Measurements from ENCODE around the gene ABLIM2.

ABLIM2 gene

GRCh38 chr4:8192748-8193738, 34.4 kb upstream of the ABLIM2 start:
- peak; percentile 64 for DNase-seq

DNA sequence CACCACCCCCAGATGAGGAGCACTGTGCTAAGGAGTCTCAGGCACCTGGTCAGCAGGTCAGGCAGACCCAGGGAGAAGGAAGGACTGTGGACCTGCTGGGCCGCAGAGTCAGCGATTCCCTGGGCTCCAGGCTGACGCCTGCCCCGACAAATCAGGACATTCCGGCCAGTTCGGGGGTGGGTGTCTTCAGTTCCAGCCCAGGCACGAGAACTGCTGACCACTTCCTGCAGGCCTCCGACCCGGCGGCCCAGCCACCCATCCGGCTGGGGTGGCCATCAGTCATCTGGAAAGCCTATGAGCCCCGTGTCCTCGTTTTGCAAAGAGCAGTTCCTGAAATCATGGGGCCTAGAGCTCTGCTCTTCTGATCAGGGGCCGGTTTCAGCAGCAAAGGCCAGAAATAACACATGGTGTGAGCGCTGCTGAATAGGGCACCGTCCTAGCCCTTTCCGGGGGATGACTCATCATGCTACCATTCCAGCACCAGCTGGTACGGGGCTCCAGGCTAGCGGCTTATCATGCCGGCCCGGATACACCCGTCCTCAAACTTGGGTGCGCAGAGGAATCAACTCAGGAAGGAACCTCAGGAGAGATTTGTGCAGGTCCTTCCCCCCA, 32.6 kb upstream of the ABLIM2 start:
- DNase-seq: peak; percentile 8

DNA sequence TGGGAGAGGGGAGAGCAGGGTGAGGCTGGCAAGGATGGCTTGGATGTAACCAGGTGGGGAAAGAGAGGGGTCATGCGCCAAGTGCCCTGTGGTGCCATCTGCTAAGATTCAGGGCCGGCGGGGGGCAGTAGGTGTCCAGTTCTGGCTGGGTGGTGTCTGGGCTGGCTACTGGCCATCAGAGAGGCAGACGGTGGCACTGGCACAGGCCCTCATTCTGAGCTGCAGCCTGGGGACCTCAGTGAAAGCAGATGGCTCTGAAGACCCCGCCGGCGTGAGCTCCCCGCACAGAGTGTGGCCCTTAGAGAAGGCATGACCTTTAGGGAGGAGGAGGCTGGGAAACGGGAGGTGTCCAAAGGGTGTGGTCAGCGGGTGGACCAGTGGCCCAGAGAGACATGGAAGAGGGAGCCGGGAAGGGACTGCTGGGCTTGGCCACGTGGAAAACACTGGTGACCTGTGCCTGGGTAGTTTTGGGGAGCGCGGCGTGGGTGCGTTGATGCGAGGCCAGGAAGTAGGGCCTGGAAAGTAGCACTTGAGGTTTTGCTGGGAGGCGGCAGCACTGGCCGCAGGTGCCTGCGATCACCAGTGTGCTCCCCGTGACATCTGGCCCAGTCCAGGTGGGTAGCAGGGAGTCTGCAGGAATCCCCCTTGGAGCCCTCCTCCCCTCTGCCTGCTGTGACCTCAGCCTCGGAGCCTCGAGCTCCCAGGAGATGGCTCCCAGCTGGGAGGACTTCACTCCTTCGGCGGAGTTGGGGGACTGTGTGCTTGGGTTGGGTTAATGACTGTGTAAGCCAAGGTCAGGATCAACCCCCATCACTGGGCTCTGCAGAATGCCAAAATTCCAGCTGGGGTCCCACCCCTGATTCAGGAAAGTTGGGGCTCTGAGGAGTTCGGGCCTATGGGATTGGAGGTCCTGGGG, 31.2 kb upstream of the ABLIM2 start:
- no peak for DNase-seq

DNA sequence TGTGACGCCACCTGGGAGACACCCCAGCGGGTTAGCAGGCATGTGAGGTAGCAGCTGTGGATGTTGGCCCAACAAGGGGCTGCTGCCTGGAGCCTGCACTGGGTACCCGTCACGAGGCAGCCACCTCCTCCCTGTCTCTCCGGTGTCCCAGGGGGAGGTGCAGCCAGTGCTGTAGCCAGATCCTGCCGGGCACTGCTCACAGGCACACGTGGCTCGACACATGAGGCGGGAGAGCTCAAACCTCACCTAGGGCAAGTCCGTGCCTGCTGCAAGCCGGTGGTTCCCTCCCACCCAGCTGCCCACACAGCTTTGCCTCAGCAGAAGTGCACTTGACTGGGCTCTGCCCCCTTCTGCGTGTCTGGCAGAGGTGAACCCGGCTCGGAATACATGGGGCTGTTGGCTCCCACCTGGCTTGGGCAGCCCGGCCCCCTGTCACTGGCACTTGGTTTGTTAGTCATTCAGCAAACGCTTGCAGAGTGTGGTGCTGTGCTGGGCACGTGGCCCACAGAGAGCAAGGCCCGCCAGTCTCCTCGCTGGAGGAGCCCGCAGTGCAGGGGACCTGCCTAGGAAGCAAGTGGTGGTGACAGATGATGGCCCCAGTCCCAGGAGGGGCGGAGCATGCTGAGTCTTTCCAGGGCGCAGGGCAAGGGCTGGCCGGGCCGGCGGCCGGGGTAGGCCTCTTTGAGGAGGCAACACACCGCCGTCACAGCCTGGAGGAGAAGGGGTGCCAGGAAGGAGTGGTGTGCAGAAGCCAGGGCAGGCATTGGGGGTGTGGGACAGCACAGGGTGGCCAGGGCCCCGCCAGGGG, 30.3 kb upstream of the ABLIM2 start:
- DNase-seq: peak; percentile 96

- DNase-seq: no peak
Observed at GRCh38 chr4:8188085-8188484, 29.5 kb upstream of the ABLIM2 start.

DNA sequence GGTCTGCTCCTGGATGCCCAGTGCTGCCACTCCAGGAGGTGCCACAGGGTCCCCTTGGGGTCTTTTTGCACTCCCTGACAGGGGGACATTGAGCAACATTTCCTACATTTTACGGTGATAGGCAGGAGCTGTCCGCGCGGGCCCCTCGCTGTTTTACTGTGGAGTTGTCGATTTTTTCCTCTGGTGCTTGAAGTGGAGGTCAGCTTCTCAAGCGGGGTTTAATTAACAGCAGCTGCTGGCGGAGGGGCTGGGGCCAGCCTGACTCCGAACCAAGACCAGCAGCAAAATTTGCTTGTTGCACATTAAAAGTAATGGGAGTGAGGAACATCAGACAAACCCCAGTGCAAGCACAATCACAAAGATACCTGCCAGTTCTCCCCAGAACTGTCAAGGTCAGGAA, 27.3 kb upstream of the ABLIM2 start:
- no peak for DNase-seq

DNA sequence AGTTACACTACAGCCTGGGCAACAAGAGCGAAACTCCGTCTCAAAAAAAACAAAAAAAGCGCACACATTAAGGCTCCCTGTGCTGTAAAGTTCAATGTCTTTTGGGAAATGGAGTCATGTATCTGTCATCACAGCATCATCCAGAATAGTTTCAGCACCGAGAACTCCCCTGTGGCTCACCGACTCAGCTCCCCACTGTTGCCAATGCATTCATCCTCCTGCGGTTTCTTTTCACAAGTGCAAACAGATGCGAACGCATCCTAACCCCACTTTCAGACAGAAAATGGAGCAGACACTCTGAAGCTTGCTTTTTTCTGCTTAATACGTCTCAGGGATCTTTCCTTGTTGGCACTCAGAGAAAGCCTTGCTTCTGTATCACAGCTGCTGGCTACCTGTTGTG, 26.7 kb upstream of the ABLIM2 start:
- no peak for DNase-seq

DNA sequence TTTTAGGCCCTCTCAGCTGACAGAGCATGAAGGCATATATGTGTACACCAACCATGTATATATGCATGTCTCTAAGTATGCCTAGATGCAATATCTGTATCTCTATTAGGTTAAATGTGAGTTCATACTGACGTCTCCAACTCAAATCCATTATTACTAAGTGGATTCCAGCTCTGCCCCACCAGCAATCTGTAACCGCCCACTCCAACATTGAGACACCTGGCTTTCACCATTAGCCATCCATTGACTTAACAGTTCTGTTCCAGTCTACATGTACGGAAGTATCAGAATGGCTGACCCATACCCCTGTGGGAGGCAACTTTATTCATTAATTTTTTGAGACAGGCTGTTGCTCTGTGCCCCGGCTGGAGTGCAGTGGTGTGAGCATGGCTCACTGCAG, 25.4 kb upstream of the ABLIM2 start:
- no peak for DNase-seq

GRCh38 chr4:8182858-8183725, 24.5 kb upstream of the ABLIM2 start:
- no peak for DNase-seq

- no peak for DNase-seq
Observed at GRCh38 chr4:8182294-8182693, 23.7 kb upstream of the ABLIM2 start.

- no peak for DNase-seq
Observed at GRCh38 chr4:8181844-8182243, 23.2 kb upstream of the ABLIM2 start.

DNA sequence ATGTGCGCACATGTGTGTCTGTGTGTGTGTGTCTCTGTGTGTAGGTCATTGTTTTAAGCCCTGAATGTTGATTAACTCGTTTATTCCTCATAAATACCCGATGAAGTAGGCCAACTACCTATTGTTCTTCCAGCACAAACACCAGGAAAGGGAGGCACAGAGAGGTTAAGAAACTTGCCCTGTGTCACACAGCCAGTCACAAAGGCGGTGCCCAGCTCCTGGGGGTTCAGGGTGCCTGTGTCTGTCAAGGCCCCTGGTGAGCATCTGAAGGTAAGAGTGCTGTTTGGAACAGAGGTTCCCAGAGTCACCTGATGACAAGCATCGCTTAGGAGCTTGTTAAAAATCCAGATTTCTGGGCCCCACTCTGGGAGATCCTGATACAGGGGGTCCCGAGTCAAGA, 22.5 kb upstream of the ABLIM2 start:
- DNase-seq: no peak

DNA sequence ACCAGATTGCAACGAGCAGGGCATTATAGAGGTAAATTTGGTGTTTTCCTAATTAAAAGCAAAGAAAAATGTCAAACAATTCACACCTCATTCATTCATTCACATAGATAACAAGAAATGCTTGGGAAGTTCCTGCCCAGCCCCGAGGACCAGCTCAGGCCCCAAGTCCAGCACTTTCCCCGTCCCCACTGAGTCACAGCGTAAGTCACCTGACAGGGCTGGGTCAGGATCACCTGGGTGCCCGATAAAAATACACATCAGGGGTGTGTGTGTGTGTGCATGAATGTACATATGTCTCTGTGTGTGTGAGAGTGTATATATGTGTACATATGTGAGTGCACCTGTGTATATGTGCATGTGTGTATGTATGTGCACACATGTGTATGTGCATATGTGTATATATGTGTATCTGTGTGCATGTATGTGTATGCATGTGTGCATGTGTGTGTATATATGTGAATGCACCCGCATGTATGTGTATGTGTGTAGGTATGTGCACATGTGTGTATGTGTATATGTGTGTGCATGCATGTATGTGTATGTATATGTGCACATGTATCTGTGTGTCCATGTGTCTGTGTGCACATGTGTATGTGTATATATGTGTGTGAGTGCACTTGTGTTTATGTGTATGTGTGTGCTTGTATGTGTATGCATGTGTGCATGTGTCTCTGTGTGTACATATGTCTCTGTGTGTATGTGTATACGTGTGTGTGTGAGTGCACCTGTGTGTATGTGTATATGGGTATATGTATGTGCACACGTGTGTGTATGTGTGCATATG, 21.9 kb upstream of the ABLIM2 start:
- DNase-seq: no peak

- DNase-seq: no peak
Observed at GRCh38 chr4:8179771-8180170, 21.2 kb upstream of the ABLIM2 start.

GRCh38 chr4:8179074-8179473, 20.5 kb upstream of the ABLIM2 start:
- DNase-seq: no peak

DNA sequence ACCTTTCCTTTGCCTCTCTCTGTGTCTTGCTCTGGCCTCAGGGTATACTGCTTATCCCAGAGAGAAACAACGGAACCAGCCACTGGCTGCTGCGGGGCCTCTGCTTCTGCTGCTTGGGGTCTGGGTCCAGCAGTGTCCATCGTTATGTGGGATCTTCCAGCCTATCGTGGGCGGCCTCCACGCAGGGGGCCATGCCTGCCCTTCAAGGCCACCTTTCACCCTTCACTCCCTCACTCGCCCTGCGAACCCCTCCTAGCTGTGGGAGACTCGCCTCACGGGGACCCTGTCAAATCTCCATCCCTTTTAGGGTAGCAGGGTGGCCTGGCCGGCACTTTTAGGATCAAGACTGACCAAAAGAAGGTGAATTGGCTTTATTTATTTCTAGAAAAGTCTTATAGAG, 19.3 kb upstream of the ABLIM2 start:
- no peak for DNase-seq

GRCh38 chr4:8177552-8177951, 18.9 kb upstream of the ABLIM2 start:
- DNase-seq: no peak

- peak; percentile 61 for DNase-seq
Observed at GRCh38 chr4:8176547-8177399, 18.2 kb upstream of the ABLIM2 start.

- DNase-seq: no peak
Observed at GRCh38 chr4:8175686-8176085, 17.1 kb upstream of the ABLIM2 start.

- DNase-seq: no peak
Observed at GRCh38 chr4:8174970-8175369, 16.4 kb upstream of the ABLIM2 start.

Measured in NCI-H1694 treated with DMSO at 0.1 percent for 48 hours (cell line).